Neural cell (in vitro differentiated cells): Measurements from ENCODE around the gene BARHL2. TPM values are rescaled to one million over a fixed set of nuclear protein-coding genes. Genes with fewer than 3 reads are reported as not detected.

Source experiments
- H2AFZ ChIP-seq: fragments of 200-600, 300-800 bp; sonication (generic), shearing (Covaris generic); 2 replicates; pipeline ENCODE4 v1.6.0; 2014; ENCODE audit warnings: low read depth, mild to moderate bottlenecking, antibody characterized with exemption, low read length, moderate library complexity
- H3F3A ChIP-seq: fragments of 200-600 bp; shearing (Covaris generic); 2 replicates; pipeline ENCODE4 v1.6.1; 2016; ENCODE audit warnings: mild to moderate bottlenecking, moderate library complexity, mixed read lengths, antibody characterized with exemption, low read length; ENCODE audit not compliant: insufficient read depth, poor library complexity, severe bottlenecking
- H3K27ac ChIP-seq: fragments of 200-600, 300-800 bp; sonication (generic), shearing (Covaris generic); 2 replicates; pipeline ENCODE4 v1.5.1; 2014; ENCODE audit warnings: mild to moderate bottlenecking, low read length, moderate library complexity
- H3K27me3 ChIP-seq: fragments of 300-800, 200-600 bp; sonication (generic), shearing (Covaris generic); 2 replicates; pipeline ENCODE4 v1.6.0; 2014; ENCODE audit warnings: mild to moderate bottlenecking, low read depth, low read length, moderate library complexity; ENCODE audit not compliant: insufficient read depth
- H3K36me3 ChIP-seq: fragments of 300-800, 200-600 bp; sonication (generic), shearing (Covaris generic); 2 replicates; pipeline ENCODE4 v1.5.1; 2014; ENCODE audit warnings: mild to moderate bottlenecking, antibody characterized with exemption, low read length, moderate library complexity; ENCODE audit not compliant: insufficient read depth
- H3K4me2 ChIP-seq: fragments of 300-800, 200-600 bp; sonication (generic), shearing (Covaris generic); 2 replicates; pipeline ENCODE4 v1.6.0; 2014; ENCODE audit warnings: mild to moderate bottlenecking, low read length
- H3K4me3 ChIP-seq: fragments of 300-800, 200-600 bp; sonication (generic), shearing (Covaris generic); 2 replicates; pipeline ENCODE4 v1.5.1; 2014; ENCODE audit warnings: mild to moderate bottlenecking, low read length, moderate library complexity
- H3K79me2 ChIP-seq: fragments of 200-600 bp; shearing (Covaris generic); replicated peaks from 2 replicates; pipeline ENCODE4 v1.6.0; 2014; ENCODE audit warnings: mild to moderate bottlenecking, low read length, moderate library complexity; ENCODE audit not compliant: insufficient read depth
- H3K9ac ChIP-seq: fragments of 300-800, 200-600 bp; sonication (generic), shearing (Covaris generic); 2 replicates; pipeline ENCODE4 v1.6.1; 2016; ENCODE audit warnings: mild to moderate bottlenecking, low read length, mixed read lengths
- H3K9me2 ChIP-seq: fragments of 200-600 bp; shearing (Covaris generic); 2 replicates; pipeline ENCODE4 v1.6.1; 2016; ENCODE audit warnings: mild to moderate bottlenecking, low read length, mixed read lengths; ENCODE audit not compliant: insufficient read depth
- H3K9me3 ChIP-seq: fragments of 200-600, 300-800 bp; sonication (generic), shearing (Covaris generic); 2 replicates; pipeline ENCODE4 v1.6.1; 2016; ENCODE audit warnings: mild to moderate bottlenecking, mixed run types, low read length, moderate library complexity, mixed read lengths
- H4K20me1 ChIP-seq: fragments of 200-600 bp; shearing (Covaris generic); 2 replicates; pipeline ENCODE4 v1.6.1; 2016; ENCODE audit warnings: mild to moderate bottlenecking, mixed run types; ENCODE audit not compliant: insufficient read depth
- CTCF ChIP-seq: fragments of 450-650 bp; IDR thresholded peaks from 2 replicates; pipeline ENCODE4 v1.5.1; 2014; ENCODE audit warnings: antibody characterized with exemption, mild to moderate bottlenecking, moderate library complexity; ENCODE audit not compliant: poor library complexity, severe bottlenecking
- EZH2 ChIP-seq: fragments of 200-600, 300-800 bp; shearing (Covaris generic), sonication (generic); IDR thresholded peaks from 2 replicates; pipeline ENCODE4 v1.6.1; 2014; ENCODE audit warnings: antibody characterized with exemption, low read length, borderline replicate concordance, mild to moderate bottlenecking; ENCODE audit not compliant: insufficient read depth, poor library complexity, severe bottlenecking
- MXI1 ChIP-seq: fragments of 450-650 bp; conservative IDR thresholded peaks from 2 replicates; pipeline ENCODE4 v1.6.1; 2014; ENCODE audit warnings: antibody characterized with exemption, mild to moderate bottlenecking; ENCODE audit not compliant: poor library complexity, severe bottlenecking
- POLR2AphosphoS5 ChIP-seq: IDR thresholded peaks from 2 replicates; pipeline ENCODE4 v1.6.1; 2012
- REST ChIP-seq: IDR thresholded peaks from 2 replicates; pipeline ENCODE4 v1.6.1; 2012; ENCODE audit warnings: borderline replicate concordance
- SMC3 ChIP-seq: fragments of 450-650 bp; conservative IDR thresholded peaks from 2 replicates; pipeline ENCODE4 v1.6.1; 2014; ENCODE audit warnings: antibody characterized with exemption, mild to moderate bottlenecking, moderate library complexity; ENCODE audit not compliant: poor library complexity
- TAF1 ChIP-seq: IDR thresholded peaks from 2 replicates; pipeline ENCODE4 v1.6.1; 2012; ENCODE audit warnings: low read depth
- polyA plus RNA-seq: library from polyadenylated mRNA; depleted of rRNA; stranded (reverse); fragments of >200 nt; gene quantifications from 2 replicates; pipeline ENCODE4 v1.2.3, GENCODE V29; 2014

BARHL2 gene
- polyA plus RNA-seq, 1 donor from 2014 or later, result not detected

GRCh38 chr1:90710579-90711536 is 6.2 kb downstream of the BARHL2 start:
- Histone ChIP-seq H3K36me3 (no peaks in the 10 kb centered on the region), H3K27me3 (peaks cover 100% of the 10 kb centered on the region), H3K79me2 (no peaks in the 10 kb centered on the region), H3F3A (no peaks in the 10 kb centered on the region), H3K9me2 (no peaks in the 10 kb centered on the region), H3K9me3 (no peaks in the 10 kb centered on the region), H3K9ac (no peak overlapping the region), H4K20me1 (no peaks in the 10 kb centered on the region), H3K4me2 (no peak overlapping the region), H2AFZ (no peak overlapping the region), H3K4me3 (peak overlapping the region; percentile 34), H3K27ac (no peak overlapping the region)
- TF ChIP-seq MXI1, result no peak
- peak; percentile 86 for TF ChIP-seq EZH2
- TF ChIP-seq POLR2AphosphoS5, result peak; percentile 42
- TF ChIP-seq REST, result no peak
- TF ChIP-seq SMC3, result no peak

- Histone ChIP-seq H3K9me2 (no peaks in the 10 kb centered on the region), H3F3A (no peaks in the 10 kb centered on the region), H3K9ac (no peak overlapping the region), H2AFZ (no peak overlapping the region), H3K4me2 (no peak overlapping the region), H3K27me3 (peaks cover 100% of the 10 kb centered on the region), H3K9me3 (no peaks in the 10 kb centered on the region), H3K36me3 (no peaks in the 10 kb centered on the region), H3K27ac (no peak overlapping the region), H3K79me2 (no peaks in the 10 kb centered on the region), H3K4me3 (no peak overlapping the region), H4K20me1 (no peaks in the 10 kb centered on the region)
- TF ChIP-seq CTCF (no peak), SMC3 (no peak), EZH2 (no peak), TAF1 (no peak), REST (no peak)
Measured at GRCh38 chr1:90709535-90709934, 7.6 kb downstream of the BARHL2 start.
